T-helper 17 cell (primary cell): ENCODE results near the gene KRTAP11-1. TPM values are rescaled to one million over a fixed set of nuclear protein-coding genes. Genes with fewer than 3 reads are reported as not detected.

Experiments used
- total RNA-seq, 4 donors: library from RNA in 2 of 4; stranded (reverse) in 2 of 4; gene quantifications; one replicate each; pipeline ENCODE4 v1.2.3 and lab custom pipeline; 2022 to 2026

Gene KRTAP11-1
- total RNA-seq, 2 donors from 2014 or later: not detected

Other genes with a start within 250 kb of the KRTAP11-1 start
- gene KRTAP20-2, start 246.4 kb downstream of the KRTAP11-1 start, total RNA-seq: not detected
- gene KRTAP20-3, start 238.7 kb downstream of the KRTAP11-1 start, total RNA-seq: not detected
- gene KRTAP21-3, start 162.8 kb downstream of the KRTAP11-1 start, total RNA-seq: not detected
- not detected for gene KRTAP21-2, start 134.3 kb downstream of the KRTAP11-1 start, total RNA-seq
- not detected for gene KRTAP21-1, start 126.2 kb downstream of the KRTAP11-1 start, total RNA-seq
- not detected for gene KRTAP8-1, start 68.3 kb downstream of the KRTAP11-1 start, total RNA-seq
- not detected for gene KRTAP7-1, start 51.8 kb downstream of the KRTAP11-1 start, total RNA-seq
- gene KRTAP19-8, start 156.9 kb upstream of the KRTAP11-1 start, total RNA-seq: not detected